Ovary (tissue), 3 donors: Measurements from ENCODE around the gene C8A.

Experiments
- CTCF ChIP-seq, 3 donors: fragments of 450-650 bp in 2 of 3; fragments of 200-600 bp in 1 of 3; IDR thresholded peaks; one replicate each; pipeline versions ENCODE4 v1.5.1 to v1.8.0; 2016 to 2022; ENCODE audit warnings: antibody characterized with exemption in 3 of 3, mild to moderate bottlenecking in 1 of 3
- POLR2A ChIP-seq: fragments of 450-650 bp; IDR thresholded peaks from one replicate; pipeline ENCODE4 v1.6.1; 2017; ENCODE audit warnings: antibody characterized with exemption, mild to moderate bottlenecking, moderate library complexity
- donor health status: DM: no; HTN: no; CAD: no.

GRCh38 chr1:56864430-56864829 lies 9.8 kb downstream of the C8A start:
- TF ChIP-seq CTCF (IDR thresholded peaks at IDR 0.05) (no peak), POLR2A (no peak)
